HG03565 (cell line): ENCODE measurements around the gene MMADHC.
A peak's percentile ranks its signal among the peaks of the same experiment; 100 is the strongest.

Source experiments
- ATAC-seq: cut with Tn5 transposase; IDR thresholded peaks from one replicate; pipeline ENCODE4 v1.9.1; 2021; ENCODE audit warnings: mild to moderate bottlenecking, moderate library complexity; ENCODE audit not compliant: unreplicated experiment

The MMADHC gene

GRCh38 chr2:149587220-149587949 is at the start of gene MMADHC:
TSS of gene MMADHC (minus strand) at chr2:149587775. CDS start at chr2:149587097, 678 bp downstream.
- ATAC-seq, result peak; percentile 98

- ATAC-seq, result no peak
Measured at GRCh38 chr2:149634103-149634502, 46.5 kb upstream of the MMADHC start.

- no peak for ATAC-seq
Measured at GRCh38 chr2:149630445-149630844, 42.9 kb upstream of the MMADHC start.

GRCh38 chr2:149629026-149629425 is 41.5 kb upstream of the MMADHC start:
- ATAC-seq, result no peak

- ATAC-seq, result no peak
Measured at GRCh38 chr2:149627111-149627801, 39.7 kb upstream of the MMADHC start.

- no peak for ATAC-seq
Measured at GRCh38 chr2:149625671-149626070, 38.1 kb upstream of the MMADHC start.

- ATAC-seq, result no peak
Measured at GRCh38 chr2:149625271-149625670, 37.7 kb upstream of the MMADHC start.

- peak; percentile 63 for ATAC-seq
Measured at GRCh38 chr2:149622343-149622742, 34.8 kb upstream of the MMADHC start.

- ATAC-seq, result no peak
Measured at GRCh38 chr2:149617476-149617875, 29.9 kb upstream of the MMADHC start.

- ATAC-seq, result no peak
Measured at GRCh38 chr2:149616681-149617456, 29.3 kb upstream of the MMADHC start.

GRCh38 chr2:149613704-149614103 is 26.1 kb upstream of the MMADHC start:
- ATAC-seq, result no peak

- no peak for ATAC-seq
Measured at GRCh38 chr2:149612122-149612521, 24.5 kb upstream of the MMADHC start.

- no peak for ATAC-seq
Measured at GRCh38 chr2:149611100-149611820, 23.7 kb upstream of the MMADHC start.

GRCh38 chr2:149606251-149606811 is 18.8 kb upstream of the MMADHC start:
- ATAC-seq, result no peak

- ATAC-seq, result no peak
Measured at GRCh38 chr2:149603248-149603647, 15.7 kb upstream of the MMADHC start.

GRCh38 chr2:149601141-149601796 is 13.7 kb upstream of the MMADHC start:
- ATAC-seq, result no peak

GRCh38 chr2:149597668-149598326 is 10.2 kb upstream of the MMADHC start:
- peak; percentile 98 for ATAC-seq

- no peak for ATAC-seq
Measured at GRCh38 chr2:149597050-149597667, 9.6 kb upstream of the MMADHC start.

GRCh38 chr2:149596471-149596870 is 8.9 kb upstream of the MMADHC start:
- no peak for ATAC-seq
